Embryonic facial prominence (tissue), 1 donor: ENCODE measurements around the gene EREG.
"Not testable (repeated sequence)": the region's sequence is repeated elsewhere in the genome, so short reads cannot be mapped to it uniquely, and the experiment has no call there.

Source experiments
- DNase-seq: peaks from one replicate; pipeline ENCODE4 v3.0.0-alpha.2; 2016; ENCODE audit errors: extremely low spot score

The EREG gene

DNA sequence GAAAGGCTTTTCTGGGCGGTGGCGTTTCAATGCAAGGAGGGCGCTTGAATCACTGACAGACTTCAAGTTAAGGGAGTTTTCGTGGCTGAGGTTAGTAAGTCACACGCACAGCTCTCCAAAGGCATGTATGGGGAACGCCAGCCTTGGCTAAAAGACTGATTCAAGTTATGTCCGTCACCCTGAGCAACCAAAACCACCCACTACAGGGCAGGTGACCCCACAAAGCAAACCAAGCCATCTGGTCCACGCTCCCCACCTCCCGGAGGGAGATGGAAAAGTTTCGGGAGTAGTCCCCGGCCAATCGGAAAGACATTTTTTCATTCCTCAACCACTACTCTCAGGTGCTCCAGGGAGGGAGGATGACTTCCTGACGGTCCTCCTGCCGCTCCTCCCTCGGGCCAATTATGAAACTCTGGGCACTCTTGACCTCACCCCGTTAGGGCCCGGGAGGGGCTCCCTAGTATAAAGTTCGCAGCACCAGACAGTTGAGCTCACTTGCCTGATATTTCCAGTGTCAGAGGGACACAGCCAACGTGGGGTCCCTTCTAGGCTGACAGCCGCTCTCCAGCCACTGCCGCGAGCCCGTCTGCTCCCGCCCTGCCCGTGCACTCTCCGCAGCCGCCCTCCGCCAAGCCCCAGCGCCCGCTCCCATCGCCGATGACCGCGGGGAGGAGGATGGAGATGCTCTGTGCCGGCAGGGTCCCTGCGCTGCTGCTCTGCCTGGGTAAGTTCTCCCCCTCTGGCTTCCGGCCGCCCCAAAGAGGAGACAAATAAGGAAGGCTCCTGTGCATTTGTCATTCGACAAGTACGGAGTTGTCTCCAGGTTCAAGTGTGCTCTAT, at the start of gene EREG:
Gene EREG (plus strand): TSS at position 494 of the 840 bp plus-strand sequence. CDS start 164 bp downstream, at position 658.
- DNase-seq: no peak

DNA sequence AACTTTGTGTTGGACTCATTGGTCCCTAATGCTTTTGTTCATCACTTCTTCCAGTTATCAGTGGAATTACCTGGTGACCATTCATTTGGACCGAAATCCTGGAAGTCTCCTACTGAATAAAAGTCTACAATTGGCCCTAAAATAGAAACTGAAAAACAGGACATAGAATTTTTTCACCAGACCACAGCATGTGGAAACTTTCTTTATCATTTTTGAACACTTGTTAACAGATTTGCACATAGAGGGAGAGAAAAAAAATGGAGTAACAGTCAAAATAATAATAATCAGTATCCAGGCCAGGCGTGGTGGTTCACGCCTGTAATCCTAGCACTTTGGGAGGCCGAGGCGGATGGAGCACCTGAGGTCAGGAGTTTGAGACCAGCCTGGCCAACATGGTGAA, 49.6 kb upstream of the EREG start:
- DNase-seq: no peak

DNA sequence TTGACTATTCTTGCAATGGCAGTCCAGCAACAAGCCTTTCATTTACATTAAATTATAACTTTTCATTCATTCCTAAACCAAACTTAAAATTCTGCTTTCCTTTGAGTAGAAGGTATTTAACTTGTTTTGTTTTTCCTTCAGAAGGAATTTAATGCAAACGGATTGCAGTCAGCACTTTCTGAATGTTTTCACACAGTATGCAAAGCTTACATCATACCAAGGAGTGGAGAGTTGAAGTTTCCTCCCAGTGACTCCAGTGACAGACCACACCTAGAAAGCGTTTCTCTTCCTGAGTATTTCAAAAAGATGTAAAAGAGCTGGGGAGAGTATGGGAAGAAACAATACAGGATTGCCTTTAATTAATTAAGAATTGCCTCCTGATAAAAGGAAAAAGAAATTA, 48.5 kb upstream of the EREG start:
- DNase-seq: no peak

DNA sequence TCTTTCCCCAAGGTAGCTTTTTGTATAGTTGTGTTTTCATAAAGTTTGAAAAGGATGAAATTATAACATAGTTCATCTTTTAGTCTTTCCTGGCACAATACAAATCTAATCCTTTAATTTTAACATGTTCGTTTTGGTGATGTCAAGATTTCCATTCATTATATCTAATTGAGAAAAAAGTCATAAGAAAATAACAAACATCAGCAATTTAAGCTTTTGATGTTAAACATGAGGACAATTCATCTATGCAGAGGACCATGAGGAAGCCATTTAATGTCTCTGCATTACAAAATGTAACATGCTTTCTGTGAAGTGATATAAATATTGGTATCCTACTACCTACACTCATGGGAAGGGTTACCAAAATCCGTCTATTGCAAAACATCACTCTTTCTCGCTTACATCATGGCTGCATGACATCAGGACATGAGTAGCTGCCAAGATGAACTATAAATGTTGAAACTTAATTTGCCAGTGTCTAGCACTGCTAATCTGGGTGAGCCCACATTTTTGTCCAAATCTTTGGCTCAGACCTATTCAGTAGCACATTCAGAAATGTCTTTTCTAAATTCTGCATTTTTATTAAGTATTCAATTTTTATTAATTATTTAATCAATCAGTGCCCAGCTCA, 47.2 kb upstream of the EREG start:
- no peak for DNase-seq

GRCh38 chr4:74318276-74318675, 46.7 kb upstream of the EREG start:
- no peak for DNase-seq

GRCh38 chr4:74319470-74319869, 45.5 kb upstream of the EREG start:
- DNase-seq: no peak

DNA sequence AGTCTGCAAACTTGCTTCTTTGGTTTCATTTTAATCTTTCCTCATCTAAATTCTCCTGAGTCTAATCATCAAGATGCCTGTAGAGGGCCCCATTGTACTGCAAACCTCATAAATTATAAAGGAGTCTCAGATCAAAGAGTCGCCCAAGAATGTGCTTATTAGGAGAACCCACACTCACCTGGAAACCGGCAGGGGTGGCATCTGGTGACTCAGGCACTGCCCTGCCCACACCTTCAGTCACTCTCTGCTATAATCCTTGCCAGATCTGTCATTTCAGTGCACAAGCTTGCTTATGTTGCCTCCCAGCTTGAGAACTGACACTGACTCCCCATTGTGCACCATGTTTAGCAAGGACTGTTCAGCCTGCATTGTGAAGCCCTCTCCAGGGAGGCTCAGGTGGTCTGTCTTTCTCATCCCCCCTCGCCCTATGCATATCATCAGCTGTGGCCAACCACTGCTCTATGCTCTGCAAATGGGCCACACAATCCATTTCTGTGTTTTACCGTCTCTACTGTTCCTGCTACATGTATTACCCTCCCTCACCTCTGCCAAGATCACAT, 44.3 kb upstream of the EREG start:
- peak; percentile 25 for DNase-seq

DNA sequence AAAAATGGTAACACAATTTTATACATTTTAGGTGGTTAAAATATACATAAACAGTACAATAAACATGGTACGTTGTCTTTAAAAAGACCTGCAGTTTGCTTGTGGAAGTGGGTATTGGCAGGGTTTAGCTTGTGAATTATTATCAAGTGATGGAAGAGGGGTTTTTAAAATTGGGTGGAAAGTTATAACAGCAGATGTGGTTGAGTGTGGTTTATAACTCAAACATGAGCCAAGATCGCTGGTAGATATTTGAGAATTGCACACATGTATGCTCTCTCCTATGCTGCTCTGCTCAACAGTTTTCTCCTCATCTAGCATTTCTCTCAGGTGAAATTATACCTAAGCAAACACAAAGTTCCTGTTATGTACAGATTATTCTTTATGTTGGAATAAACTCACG, 42.6 kb upstream of the EREG start:
- no peak for DNase-seq

GRCh38 chr4:74323663-74324062, 41.3 kb upstream of the EREG start:
- no peak for DNase-seq

DNA sequence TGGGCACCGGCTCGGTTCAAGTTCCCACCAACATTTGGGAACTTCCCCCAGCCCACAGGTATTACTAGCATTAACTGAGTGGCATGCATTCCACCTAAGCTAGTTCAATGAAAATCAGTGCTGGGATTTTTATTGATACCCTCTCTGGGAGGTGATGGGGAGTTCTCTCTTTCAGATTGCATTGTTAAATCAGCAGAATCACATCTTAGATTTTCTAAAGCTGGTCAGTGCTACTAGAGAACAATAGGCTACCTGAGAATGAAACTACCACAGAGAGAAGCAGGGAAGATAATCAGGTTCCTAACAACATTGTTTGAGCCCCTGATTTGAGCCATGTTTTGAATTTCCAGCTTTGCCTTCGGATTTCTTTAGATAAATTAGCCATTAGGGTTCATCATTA, 40.7 kb upstream of the EREG start:
- no peak for DNase-seq

- DNase-seq: no peak
Measured at GRCh38 chr4:74325886-74326285, 39.1 kb upstream of the EREG start.

DNA sequence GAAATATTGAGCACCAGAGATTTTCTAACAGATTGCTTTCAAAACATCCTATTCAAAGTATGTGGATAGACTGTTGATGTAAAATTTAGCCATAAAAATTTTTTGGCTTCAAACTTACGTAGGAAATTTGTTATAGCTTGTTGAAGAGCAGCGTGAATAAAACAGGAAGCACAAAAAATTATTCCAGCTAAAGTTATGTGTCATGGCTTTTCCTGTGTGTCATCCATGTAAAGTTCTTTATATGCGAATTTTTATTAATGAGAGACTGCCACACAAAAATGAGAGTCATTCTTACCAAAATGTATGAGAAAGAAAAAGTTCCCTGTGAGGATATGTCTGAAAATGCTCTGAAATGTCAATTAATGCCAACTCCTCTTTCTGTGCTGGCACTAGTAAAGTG, 37.2 kb upstream of the EREG start:
- no peak for DNase-seq

- DNase-seq: no peak
Measured at GRCh38 chr4:74328501-74328900, 36.4 kb upstream of the EREG start.

DNA sequence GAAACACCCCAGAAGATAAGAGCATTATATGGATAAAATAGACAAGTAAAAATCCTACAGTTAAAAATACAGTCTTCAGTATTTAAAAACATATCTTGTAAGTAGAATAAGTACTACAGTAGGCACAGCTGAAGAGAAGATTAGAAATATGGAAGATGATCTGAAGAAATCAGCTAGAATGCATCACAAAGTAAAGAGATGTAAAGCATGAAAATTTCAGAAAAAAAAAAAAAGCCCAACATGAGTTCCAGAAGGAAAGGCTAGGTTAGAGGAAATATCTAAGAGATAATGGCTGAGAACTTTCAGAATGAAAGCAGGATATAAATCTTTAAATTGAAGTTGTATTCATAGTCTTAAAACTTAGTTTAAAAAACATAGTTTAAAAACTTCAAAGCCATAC, 35.6 kb upstream of the EREG start:
- DNase-seq: no peak

DNA sequence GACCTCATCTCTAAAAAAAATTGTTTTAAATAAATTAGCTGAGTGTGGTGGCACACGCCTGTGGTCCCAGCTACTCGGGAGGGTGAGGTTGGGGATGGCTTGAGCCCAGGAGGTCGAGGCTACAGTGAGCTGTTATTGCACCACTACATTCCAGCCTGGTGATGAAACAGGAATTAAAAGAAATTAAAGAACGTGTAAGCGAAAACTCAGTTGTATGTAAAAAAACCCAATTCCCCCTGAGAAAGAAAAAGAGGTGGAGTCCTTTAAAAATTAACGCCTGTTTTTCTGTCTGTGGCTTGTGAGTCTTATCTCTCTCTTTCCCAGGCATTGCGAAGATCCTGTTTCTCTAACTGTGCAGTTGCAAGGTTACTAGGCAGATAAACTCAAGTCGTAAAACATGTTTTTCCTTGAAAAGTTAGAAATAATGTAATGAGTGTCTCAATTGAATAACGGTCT, 34.6 kb upstream of the EREG start:
- no peak for DNase-seq

DNA sequence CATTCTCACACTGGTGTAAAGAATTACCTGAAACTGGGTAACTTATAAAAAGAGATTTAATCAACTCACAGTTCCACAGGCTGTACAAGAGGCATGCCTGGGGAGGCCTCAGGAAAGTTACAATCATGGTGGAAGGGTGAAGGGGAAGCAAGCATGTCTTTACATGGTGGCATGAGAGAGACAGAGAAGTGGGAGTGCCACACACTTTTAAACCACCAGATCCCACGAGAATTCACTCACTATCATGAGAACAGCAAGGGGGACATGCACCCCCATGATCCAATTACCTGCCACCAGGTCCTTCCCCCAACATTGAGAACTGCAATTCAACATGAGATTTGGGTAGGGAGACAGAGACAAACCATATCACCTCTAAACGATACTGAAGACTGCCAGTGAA, 33.7 kb upstream of the EREG start:
- DNase-seq: no peak

DNA sequence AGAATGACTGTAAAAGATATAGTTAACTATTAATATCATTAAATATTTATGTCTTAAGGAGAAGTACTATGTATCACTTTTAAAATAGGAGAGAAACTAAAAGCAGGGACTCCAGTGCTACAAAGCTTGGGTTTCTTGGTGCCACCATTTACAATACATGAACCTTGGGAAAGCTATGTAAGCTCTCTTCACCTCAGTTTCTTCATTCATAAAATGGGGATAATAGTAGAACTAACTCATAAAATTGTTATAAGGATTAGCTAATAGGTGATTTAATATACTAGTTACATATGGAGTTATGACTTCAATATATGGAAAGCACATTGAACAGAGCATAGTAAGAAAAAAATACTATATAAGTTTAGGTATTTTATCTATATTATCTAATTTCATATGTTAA, 33.0 kb upstream of the EREG start:
- no peak for DNase-seq

- DNase-seq: no peak
Measured at GRCh38 chr4:74334636-74335035, 30.3 kb upstream of the EREG start.

GRCh38 chr4:74335341-74336021, 29.5 kb upstream of the EREG start:
- no peak for DNase-seq

DNA sequence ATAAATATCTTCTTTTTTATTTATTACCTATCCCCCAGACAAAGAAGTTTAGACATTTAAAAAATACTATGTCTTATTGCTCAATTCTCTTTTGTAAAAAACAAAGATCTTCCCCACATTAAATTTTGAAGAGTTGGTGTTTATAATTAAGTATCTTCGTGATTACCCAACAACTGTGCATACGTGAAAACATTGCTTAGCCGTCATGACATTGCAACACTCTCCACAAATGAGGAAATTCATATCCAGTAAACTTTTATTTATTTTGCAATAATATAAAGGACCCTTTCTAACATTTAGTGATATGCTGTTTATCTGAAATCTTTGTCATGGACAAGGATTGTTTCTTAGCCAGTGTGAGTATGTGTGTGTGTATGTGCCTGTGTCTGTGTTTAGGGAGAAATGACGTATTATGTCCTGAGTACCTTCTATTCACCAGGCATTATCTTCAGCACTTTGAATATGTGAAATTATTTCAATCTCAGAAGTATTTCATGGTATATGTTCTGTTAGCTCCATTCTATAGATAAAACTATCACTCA, 26.1 kb upstream of the EREG start:
- no peak for DNase-seq

- DNase-seq: no peak
Measured at GRCh38 chr4:74339501-74339900, 25.4 kb upstream of the EREG start.

- DNase-seq: not testable (repeated sequence)
Measured at GRCh38 chr4:74340421-74340820, 24.5 kb upstream of the EREG start.
